K562 (cell line): ENCODE results near the gene UFSP1. TPM values are rescaled to one million over a fixed set of nuclear protein-coding genes. Genes with fewer than 3 reads are reported as not detected.

ENCODE experiments used
- CHD7 ChIP-seq: fragments of 200-600 bp; sonication (generic); IDR thresholded peaks from one replicate; pipeline ENCODE4 v1.6.1; 2012; ENCODE audit warnings: mild to moderate bottlenecking, low read depth, low read length, inconsistent platforms
- HMG20A ChIP-seq: fragments of 450-650 bp; formaldehyde crosslinking; conservative IDR thresholded peaks from 2 replicates; pipeline ENCODE4 v1.4.0; 2020; ENCODE audit warnings: mild to moderate bottlenecking, mixed read lengths
- MAZ ChIP-seq, 2 experiments: fragments of 450-650 bp in 1 of 2; sonication (generic) in 1 of 2; formaldehyde crosslinking; IDR thresholded peaks in 1 of 2; conservative IDR thresholded peaks in 1 of 2; 2 replicates each; pipeline versions ENCODE4 v1.4.0 to v1.5.0; 2020; ENCODE audit warnings: mild to moderate bottlenecking in 1 of 2, missing genetic modification reagents in 1 of 2
- NCOA6 ChIP-seq: fragments of 450-650 bp; IDR thresholded peaks from 2 replicates; pipeline ENCODE4 v1.6.1; 2017; ENCODE audit warnings: mild to moderate bottlenecking
- RREB1 ChIP-seq: fragments of 250-450 bp; sonication (Bioruptor Pico); IDR thresholded peaks from 2 replicates; pipeline ENCODE4 v1.4.0; 2020
- STAG1 ChIP-seq: sonication (generic); formaldehyde crosslinking; IDR thresholded peaks from 2 replicates; pipeline ENCODE4 v1.5.0; 2020; ENCODE audit warnings: missing genetic modification reagents, borderline replicate concordance
- ZBTB17 ChIP-seq: fragments of 450-650 bp; formaldehyde crosslinking; IDR thresholded peaks from 2 replicates; pipeline ENCODE4 v1.4.0; 2020; ENCODE audit warnings: mild to moderate bottlenecking
- polyA plus RNA-seq, 8 experiments: library from polyadenylated mRNA; depleted of rRNA in 4 of 8; stranded (reverse) in 5 of 8; unstranded in 3 of 8; fragments of >200 nt; fragmentation: Nextera tagmentation in 2 of 8; fragmentation: Illumina TruSeq in 1 of 8; extraction: Ambion mirVana in 2 of 8; extraction: Trizol in 1 of 8; gene quantifications; 2 replicates each; pipeline versions ENCODE4 v1.2.1 to v1.2.3, GENCODE V29; 2011 to 2014; ENCODE audit warnings: inconsistent platforms in 1 of 8, missing spikeins in 1 of 8
- total RNA-seq, 7 experiments: library from RNA; depleted of rRNA in 6 of 7; stranded (reverse); fragments of >200 nt in 6 of 7; fragmentation: Illumina TruSeq in 2 of 7; extraction: Trizol in 2 of 7; gene quantifications; 2 replicates each; pipeline versions ENCODE4 v1.2.1 to v1.2.3, GENCODE V29; 2011 to 2021; ENCODE audit warnings: low replicate concordance in 1 of 7

The UFSP1 gene
- total and polyA plus RNA-seq, 9 of the 15 experiments (the other 6 are each of a cell fraction or from before 2014, with no cell fraction given) = 0.50 to 18.8 (median 2.1) TPM

DNA sequence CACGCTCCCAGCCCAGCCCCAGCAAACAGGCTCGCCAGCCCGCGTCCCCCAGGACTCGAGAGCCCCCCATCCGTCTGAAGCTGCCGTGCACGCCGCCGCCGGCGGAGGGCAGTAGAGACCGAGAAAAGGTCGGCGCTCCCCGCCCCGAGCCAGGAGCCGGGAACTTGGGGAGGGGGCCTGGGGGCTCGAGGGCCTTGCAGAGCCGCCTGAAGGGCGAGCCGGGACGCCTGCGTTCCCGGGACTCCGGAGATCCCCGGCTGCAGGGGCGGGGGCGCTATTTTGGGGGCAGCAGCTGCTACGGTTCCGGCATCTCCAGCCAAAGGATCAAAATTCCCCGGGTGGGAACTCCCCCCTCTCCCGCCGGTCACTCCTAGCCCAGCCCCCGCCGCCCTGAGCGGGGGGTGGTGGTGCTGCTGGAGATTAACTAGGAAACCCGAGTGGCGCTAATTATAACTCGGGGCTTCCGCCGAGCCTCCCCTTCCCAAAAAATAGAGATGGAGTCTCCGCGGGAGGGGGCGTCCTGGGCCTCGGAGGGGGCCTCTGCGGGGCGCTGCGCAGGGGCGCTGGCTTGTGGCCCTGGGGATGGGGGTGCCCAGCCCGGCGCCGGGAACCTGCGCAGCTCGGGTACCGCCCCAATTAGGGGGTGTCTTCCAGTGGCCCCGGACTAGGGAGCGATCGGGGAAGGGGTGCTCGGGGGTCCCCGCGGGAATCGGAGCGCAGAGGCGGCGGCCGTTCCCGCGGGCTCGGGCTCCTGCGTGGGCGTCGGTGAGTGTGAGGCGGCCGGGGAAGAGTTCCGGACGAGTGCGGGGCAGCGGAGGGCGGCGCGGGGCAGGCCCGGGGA lies 5.6 kb upstream of the UFSP1 start (continued):
- TF ChIP-seq CHD7 (no peak), MAZ (CRISPR knock-in tag; conservative IDR thresholded peaks at IDR 0.05 in 1 of 2, IDR thresholded peaks at IDR 0.05 in 1 of 2) (peak; percentile 42 to 78; a peak in 2 of 4 replicates), STAG1 (peak; percentile 82; the same call in 1 of the 2 replicates), ZBTB17 (CRISPR knock-in tag) (no peak), HMG20A (CRISPR knock-in tag) (no peak), NCOA6 (no peak), RREB1 (CRISPR knock-in tag) (no peak)
